ENCODE results near the gene ADAMTS3. TPM values are rescaled to one million over a fixed set of nuclear protein-coding genes. Genes with fewer than 3 reads are reported as not detected.
A peak's percentile ranks its signal among the peaks of the same experiment; 100 is the strongest.

ADAMTS3 gene
- total RNA-seq, 1 donor = 2.2 TPM

- Histone ChIP-seq H2AFZ (ENCODE audit: low read length) (no peak overlapping the region), H3K79me2 (ENCODE audit: insufficient read depth, low read length) (no peaks in the 10 kb centered on the region), H3K27me3 (ENCODE audit: insufficient read depth, low read length) (no peaks in the 10 kb centered on the region), H3K27ac (ENCODE audit: low read depth, low read length) (no peak overlapping the region), H3K36me3 (ENCODE audit: insufficient read depth, low read length) (no peaks in the 10 kb centered on the region), H3K4me3 (ENCODE audit: insufficient read depth, low read length) (no peak overlapping the region), H4K20me1 (ENCODE audit: insufficient read depth, low read length) (no peaks in the 10 kb centered on the region), H3K4me1 (ENCODE audit: insufficient read depth, low read length) (no peaks in the 10 kb centered on the region), H3K9me3 (ENCODE audit: low read depth, low read length) (no peaks in the 10 kb centered on the region), H3K4me2 (ENCODE audit: insufficient read depth, low read length) (no peak overlapping the region)
- no peak for DNase-seq (ENCODE audit: insufficient read length, low spot score, missing footprints)
- TF ChIP-seq CTCF (IDR thresholded peaks at IDR 0.05; ENCODE audit: extremely low read depth, low read depth, low read length) = no peak
Observed at GRCh38 chr4:72360075-72360474, 208.9 kb downstream of the ADAMTS3 start.

GRCh38 chr4:72358483-72358882 lies 210.5 kb downstream of the ADAMTS3 start:
- DNase-seq (ENCODE audit: insufficient read length, low spot score, missing footprints) = no peak

GRCh38 chr4:72357908-72358307 lies 211.1 kb downstream of the ADAMTS3 start:
- Histone ChIP-seq H3K4me2 (ENCODE audit: insufficient read depth, low read length) (no peak overlapping the region), H3K9me3 (ENCODE audit: low read depth, low read length) (no peaks in the 10 kb centered on the region), H3K4me1 (ENCODE audit: insufficient read depth, low read length) (no peaks in the 10 kb centered on the region), H3K27me3 (ENCODE audit: insufficient read depth, low read length) (no peaks in the 10 kb centered on the region), H3K36me3 (ENCODE audit: insufficient read depth, low read length) (no peaks in the 10 kb centered on the region), H2AFZ (ENCODE audit: low read length) (no peak overlapping the region), H3K27ac (ENCODE audit: low read depth, low read length) (no peak overlapping the region), H3K4me3 (ENCODE audit: insufficient read depth, low read length) (no peak overlapping the region), H3K79me2 (ENCODE audit: insufficient read depth, low read length) (no peaks in the 10 kb centered on the region), H4K20me1 (ENCODE audit: insufficient read depth, low read length) (no peaks in the 10 kb centered on the region)
- TF ChIP-seq CTCF (IDR thresholded peaks at IDR 0.05; ENCODE audit: extremely low read depth, low read depth, low read length) = no peak
- DNase-seq (ENCODE audit: insufficient read length, low spot score, missing footprints) = no peak

More at GRCh38 chr4:72358483-72358882, 210.5 kb downstream of the ADAMTS3 start:
- no peak overlapping the region for H3K4me3 ChIP-seq (ENCODE audit: insufficient read depth, low read length)
- no peaks in the 10 kb centered on the region for H3K4me1 ChIP-seq (ENCODE audit: insufficient read depth, low read length)
- no peak for TF ChIP-seq CTCF (IDR thresholded peaks at IDR 0.05; ENCODE audit: extremely low read depth, low read depth, low read length)
- no peaks in the 10 kb centered on the region for H3K79me2 ChIP-seq (ENCODE audit: insufficient read depth, low read length)
- H4K20me1 ChIP-seq (ENCODE audit: insufficient read depth, low read length) = no peaks in the 10 kb centered on the region
- H3K9me3 ChIP-seq (ENCODE audit: low read depth, low read length) = no peaks in the 10 kb centered on the region
- H2AFZ ChIP-seq (ENCODE audit: low read length) = no peak overlapping the region
- no peak overlapping the region for H3K27ac ChIP-seq (ENCODE audit: low read depth, low read length)
- no peak overlapping the region for H3K4me2 ChIP-seq (ENCODE audit: insufficient read depth, low read length)
- no peaks in the 10 kb centered on the region for H3K27me3 ChIP-seq (ENCODE audit: insufficient read depth, low read length)
- no peaks in the 10 kb centered on the region for H3K36me3 ChIP-seq (ENCODE audit: insufficient read depth, low read length)

GRCh38 chr4:72352711-72353110 lies 216.3 kb downstream of the ADAMTS3 start:
- H3K36me3 ChIP-seq (ENCODE audit: insufficient read depth, low read length) = no peaks in the 10 kb centered on the region
- DNase-seq (ENCODE audit: insufficient read length, low spot score, missing footprints) = no peak

More at GRCh38 chr4:72352711-72353110, 216.3 kb downstream of the ADAMTS3 start:
- Histone ChIP-seq H3K27me3 (ENCODE audit: insufficient read depth, low read length) (no peaks in the 10 kb centered on the region), H3K9me3 (ENCODE audit: low read depth, low read length) (no peaks in the 10 kb centered on the region), H3K79me2 (ENCODE audit: insufficient read depth, low read length) (no peaks in the 10 kb centered on the region), H2AFZ (ENCODE audit: low read length) (peak overlapping the region; percentile 5), H3K4me2 (ENCODE audit: insufficient read depth, low read length) (no peak overlapping the region), H3K4me1 (ENCODE audit: insufficient read depth, low read length) (no peaks in the 10 kb centered on the region), H3K27ac (ENCODE audit: low read depth, low read length) (no peak overlapping the region), H3K4me3 (ENCODE audit: insufficient read depth, low read length) (no peak overlapping the region), H4K20me1 (ENCODE audit: insufficient read depth, low read length) (no peaks in the 10 kb centered on the region)
- TF ChIP-seq CTCF (IDR thresholded peaks at IDR 0.05; ENCODE audit: extremely low read depth, low read depth, low read length) = no peak

Data from osteoblast (primary cell).